GM12878 (cell line): ENCODE results near the gene IMP3. TPM values are rescaled to one million over a fixed set of nuclear protein-coding genes. Genes with fewer than 3 reads are reported as not detected.

Experiments used
- ATAC-seq: fragments of 200-7000 bp; cut with Tn5 transposase; 3 replicates; pipeline ENCODE4 v1.9.1; 2020; ENCODE audit warnings: mild to moderate bottlenecking, moderate library complexity
- BruUV-seq: library from RNA; stranded (reverse); fragments of 400-500 nt; replicated peaks from 2 replicates; lab custom pipeline; 2021; lab: Mats Ljungman, UMichigan
- CTCF ChIA-PET: fragments of 300-600 bp; sonication (Branson Sonifier 250); formaldehyde crosslinking; extraction: SDS; loops from one replicate; lab custom pipeline; 2021; ENCODE audit warnings: inconsistent platforms; lab: Yijun Ruan, JAX
- POLR2A ChIA-PET: fragments of 350-600 bp; formaldehyde crosslinking; extraction: SDS; loops from one replicate; lab custom pipeline; 2021; ENCODE audit warnings: inconsistent platforms; lab: Charles Lee
- RAD21 ChIA-PET: fragments of 300-600 bp; sonication (Branson Sonifier 250); formaldehyde crosslinking; loops from one replicate; lab custom pipeline; 2023; ENCODE audit warnings: antibody characterized with exemption; ENCODE audit not compliant: unreplicated experiment; lab: Charles Lee
- SMC1A ChIA-PET: fragments of 300-600 bp; sonication (Branson Sonifier 250); formaldehyde crosslinking; loops from one replicate; lab custom pipeline; 2023; ENCODE audit not compliant: unreplicated experiment, uncharacterized antibody; lab: Charles Lee
- DNase-seq: peaks from one replicate; pipeline ENCODE4 v3.0.0-alpha.2; 2011; ENCODE audit warnings: low read depth, low spot score
- FAIRE-seq: peaks from 3 replicates; lab custom pipeline; 2011; peaks lifted over from hg19 to GRCh38; lab: Jason Lieb, UNC
- H2AFZ ChIP-seq: 2 replicates; pipeline ENCODE4 v1.6.0; 2011; ENCODE audit warnings: low read depth, low read length, control low read depth; ENCODE audit not compliant: control insufficient read depth
- H3K27ac ChIP-seq: 2 replicates; pipeline ENCODE4 v1.5.1; 2011; ENCODE audit warnings: control low read depth; ENCODE audit not compliant: control insufficient read depth, insufficient read depth
- H3K27me3 ChIP-seq, 2 experiments: replicated peaks in 1 of 2; 2 replicates each; pipeline versions ENCODE4 v1.6.0 to v1.6.1; 2011; ENCODE audit warnings: low read length in 1 of 2; ENCODE audit not compliant: control insufficient read depth in 2 of 2, insufficient read depth in 2 of 2
- H3K36me3 ChIP-seq, 2 experiments: 2 replicates each; pipeline ENCODE4 v1.5.1; 2011; ENCODE audit warnings: low read length in 1 of 2; ENCODE audit not compliant: control insufficient read depth in 2 of 2, insufficient read depth in 2 of 2
- H3K4me1 ChIP-seq: 2 replicates; pipeline ENCODE4 v1.6.1; 2011; ENCODE audit warnings: mild to moderate bottlenecking, low read length, moderate library complexity, mixed read lengths; ENCODE audit not compliant: control insufficient read depth, insufficient read depth
- H3K4me2 ChIP-seq: 2 replicates; pipeline ENCODE4 v1.6.0; 2011; ENCODE audit warnings: control low read depth; ENCODE audit not compliant: control insufficient read depth, insufficient read depth
- H3K4me3 ChIP-seq: fragments of 200-600 bp; sonication (generic); 2 replicates; pipeline ENCODE4 v1.5.1; 2016
- H3K79me2 ChIP-seq: 2 replicates; pipeline ENCODE4 v1.6.0; 2011; ENCODE audit warnings: low read length; ENCODE audit not compliant: control insufficient read depth, insufficient read depth
- H3K9ac ChIP-seq: 2 replicates; pipeline ENCODE4 v1.8.0; 2011; ENCODE audit warnings: low read length, control low read depth, mixed read lengths; ENCODE audit not compliant: control insufficient read depth, insufficient read depth
- H3K9me3 ChIP-seq: replicated peaks from 3 replicates; pipeline ENCODE4 v1.5.1; 2011; ENCODE audit warnings: mild to moderate bottlenecking, low read length; ENCODE audit not compliant: control insufficient read depth, insufficient read depth
- H4K20me1 ChIP-seq: 2 replicates; pipeline ENCODE4 v1.6.0; 2011; ENCODE audit not compliant: control insufficient read depth, insufficient read depth
- BCL3 ChIP-seq: IDR thresholded peaks from 2 replicates; pipeline ENCODE4 v1.6.1; 2011; ENCODE audit warnings: borderline replicate concordance, low read depth, mild to moderate bottlenecking, moderate library complexity, low read length; ENCODE audit not compliant: insufficient read depth, poor library complexity, severe bottlenecking
- BRCA1 ChIP-seq: IDR thresholded peaks from 2 replicates; pipeline ENCODE4 v1.6.1; 2011; ENCODE audit warnings: low read depth, low read length, improper control_type of control experiment
- PBX3 ChIP-seq: IDR thresholded peaks from 2 replicates; pipeline ENCODE4 v1.6.1; 2011; ENCODE audit warnings: mild to moderate bottlenecking, low read depth, low read length, moderate library complexity; ENCODE audit not compliant: insufficient replicate concordance
- TCF3 ChIP-seq: IDR thresholded peaks from 2 replicates; pipeline ENCODE4 v1.6.1; 2012; ENCODE audit warnings: low read depth, mild to moderate bottlenecking, low read length, borderline replicate concordance; ENCODE audit not compliant: insufficient read depth
- WGBS: methylation state at CpG from one replicate; pipeline ENCODE4 v1.1.6; 2016; ENCODE audit warnings: low lambda C conversion rate; ENCODE audit not compliant: insufficient replicate concordance, insufficient coverage; ENCODE audit errors: missing lambda C conversion rate; 5-methylcytosine and 5-hydroxymethylcytosine counted together
- in situ Hi-C: fragments of 300-500 bp; cut with MboI; formaldehyde crosslinking; loops from 9 replicates; pipeline ENCODE4 v1.14.3; 2018; ENCODE audit warnings: mixed read lengths
- intact Hi-C: fragments of 100-400 bp; cut with micrococcal nuclease; formaldehyde crosslinking; loops from one replicate; pipeline ENCODE4 v1.14.2; 2022; ENCODE audit not compliant: unreplicated experiment
- polyA plus RNA-seq, 11 experiments: library from polyadenylated mRNA; depleted of rRNA in 4 of 11; unstranded in 6 of 11; stranded (reverse) in 5 of 11; fragments of >200 nt; fragmentation: Nextera tagmentation in 4 of 11; fragmentation: Illumina TruSeq in 1 of 11; extraction: Ambion mirVana in 4 of 11; extraction: Trizol in 1 of 11; gene quantifications; 1 replicate in 1 of 11; 2 replicates in 10 of 11; pipeline versions ENCODE4 v1.2.1 to v1.2.3, GENCODE V29; 2011 to 2016; ENCODE audit warnings: inconsistent platforms in 2 of 11, missing spikeins in 2 of 11, low read depth in 1 of 11
- total RNA-seq, 4 experiments: library from RNA; depleted of rRNA in 3 of 4; stranded (reverse); fragments of >200 nt in 3 of 4; fragmentation: Illumina TruSeq in 1 of 4; extraction: Trizol in 1 of 4; gene quantifications; 2 replicates each; pipeline versions ENCODE4 v1.2.1 to v1.2.3, GENCODE V29; 2013 to 2021

IMP3 gene
- total and polyA plus RNA-seq, 10 of the 15 experiments (the other 5 are each of a cell fraction or from before 2014, with no cell fraction given) = 13.3 to 208 (median 85.2) TPM

- 44% methylated on average over 17 of the region's 17 CpGs for WGBS
- no peaks in the 10 kb centered on the region; the same call in 1 of the 2 replicates for H3K4me1 ChIP-seq
- no peak for ATAC-seq
- no peaks in the 10 kb centered on the region for H3K36me3 ChIP-seq
- POLR2A ChIA-PET = no interaction called here
- TF ChIP-seq TCF3 (0 out of 2 replicates have a peak, but pooled peaks have one; percentile 50), BRCA1 (no peak), BCL3 (peak; percentile 98), PBX3 (peak; percentile 31)
- no peaks in the 10 kb centered on the region for H3K27me3 ChIP-seq
- no TSS peak for BruUV-seq
- no peak overlapping the region for H3K4me3 ChIP-seq
- no peak overlapping the region for H3K9ac ChIP-seq
- no peak overlapping the region for H3K27ac ChIP-seq
- RAD21 ChIA-PET = no interaction called here
- H3K9me3 ChIP-seq = no peaks in the 10 kb centered on the region
- intact Hi-C loops = no loop called here
- in situ Hi-C loops = loop anchor here (25.0 kb wide), 1 partner anchor 648 kb away; the partner anchor contains the start of gene PPCDC
- no peak overlapping the region for H2AFZ ChIP-seq
- H3K79me2 ChIP-seq = no peaks in the 10 kb centered on the region
- DNase-seq = no peak
- H3K4me2 ChIP-seq = no peak overlapping the region
- SMC1A ChIA-PET = no interaction called here
- FAIRE-seq = no peak
- H4K20me1 ChIP-seq = no peaks in the 10 kb centered on the region
- CTCF ChIA-PET = interaction anchor here (0.6 kb wide), 1 partner anchor 21 kb away, joined by 3 read pairs; no protein-coding TSS in a partner anchor
Observed at GRCh38 chr15:75659928-75660645, 20.1 kb upstream of the IMP3 start.
